MM.1S (cell line): ENCODE data around the gene SLX9.

ENCODE experiments used
- DNase-seq: peaks from one replicate; pipeline ENCODE4 v3.0.0-alpha.2; 2015
- H2AFZ ChIP-seq: fragments of 300-600 bp; sonication (generic); 2 replicates; pipeline ENCODE4 v1.6.0; 2016; ENCODE audit warnings: antibody characterized with exemption, low read length
- H3F3A ChIP-seq: fragments of 300-600 bp; sonication (generic); 2 replicates; pipeline ENCODE4 v1.6.1; 2016; ENCODE audit warnings: mild to moderate bottlenecking, antibody characterized with exemption, low read length, moderate library complexity, mixed read lengths; ENCODE audit not compliant: insufficient read depth
- H3K27ac ChIP-seq: fragments of 300-600 bp; sonication (generic); 2 replicates; pipeline ENCODE4 v1.5.1; 2016; ENCODE audit warnings: mild to moderate bottlenecking, low read length
- H3K27me3 ChIP-seq: fragments of 300-600 bp; sonication (generic); replicated peaks from 2 replicates; pipeline ENCODE4 v1.6.0; 2016; ENCODE audit warnings: low read length; ENCODE audit not compliant: insufficient read depth
- H3K36me3 ChIP-seq: fragments of 300-600 bp; sonication (generic); replicated peaks from 2 replicates; pipeline ENCODE4 v1.6.1; 2016; ENCODE audit warnings: mild to moderate bottlenecking, low read length, mixed read lengths; ENCODE audit not compliant: insufficient read depth
- H3K4me1 ChIP-seq: fragments of 300-600 bp; sonication (generic); 2 replicates; pipeline ENCODE4 v1.6.1; 2016; ENCODE audit warnings: low read length, mixed read lengths
- H3K4me2 ChIP-seq: fragments of 300-600 bp; sonication (generic); 2 replicates; pipeline ENCODE4 v1.6.0; 2016; ENCODE audit warnings: low read depth, low read length
- H3K4me3 ChIP-seq: fragments of 300-600 bp; sonication (generic); 2 replicates; pipeline ENCODE4 v1.5.1; 2016; ENCODE audit warnings: low read length, mixed read lengths
- H3K79me2 ChIP-seq: fragments of 300-600 bp; sonication (generic); 2 replicates; pipeline ENCODE4 v1.6.1; 2016; ENCODE audit warnings: mixed run types, low read length, mixed read lengths
- H3K9ac ChIP-seq: fragments of 300-600 bp; sonication (generic); 2 replicates; pipeline ENCODE4 v1.6.1; 2016; ENCODE audit warnings: low read length, mixed read lengths
- H3K9me2 ChIP-seq: fragments of 300-600 bp; sonication (generic); replicated peaks from 2 replicates; pipeline ENCODE4 v1.6.1; 2016; ENCODE audit warnings: mild to moderate bottlenecking, low read length, mixed read lengths; ENCODE audit not compliant: insufficient read depth
- H3K9me3 ChIP-seq: fragments of 300-600 bp; sonication (generic); replicated peaks from 2 replicates; pipeline ENCODE4 v1.6.1; 2016; ENCODE audit warnings: mild to moderate bottlenecking, low read length, mixed read lengths; ENCODE audit not compliant: insufficient read depth
- H4K20me1 ChIP-seq: fragments of 300-600 bp; sonication (generic); 2 replicates; pipeline ENCODE4 v1.6.1; 2016; ENCODE audit warnings: mild to moderate bottlenecking, low read length, moderate library complexity, mixed read lengths; ENCODE audit not compliant: insufficient read depth
- CTCF ChIP-seq: fragments of 300-600 bp; sonication (generic); IDR thresholded peaks from 2 replicates; pipeline ENCODE4 v1.5.1; 2016; ENCODE audit warnings: antibody characterized with exemption, low read length, mixed read lengths
- EZH2 ChIP-seq: fragments of 300-600 bp; sonication (generic); optimal IDR thresholded peaks from 2 replicates; pipeline ENCODE3; 2017; ENCODE audit warnings: low read depth, mild to moderate bottlenecking, antibody characterized with exemption, low read length, mixed read lengths
- EZH2phosphoT487 ChIP-seq: fragments of 300-600 bp; sonication (generic); IDR thresholded peaks from 2 replicates; pipeline ENCODE4 v1.6.1; 2018; ENCODE audit warnings: antibody characterized with exemption, low read length

The SLX9 gene

GRCh38 chr21:45012662-45013259 is 72.9 kb downstream of the SLX9 start:
- Histone ChIP-seq H3K4me1 (no peaks in the 10 kb centered on the region), H3K9me2 (no peaks in the 10 kb centered on the region), H3K27ac (no peak overlapping the region), H4K20me1 (peaks cover 5% of the 10 kb centered on the region; the same call in 1 of the 2 replicates), H2AFZ (no peak overlapping the region), H3K9me3 (no peaks in the 10 kb centered on the region), H3F3A (no peaks in the 10 kb centered on the region), H3K4me3 (no peak overlapping the region), H3K36me3 (no peaks in the 10 kb centered on the region), H3K4me2 (no peak overlapping the region), H3K9ac (no peak overlapping the region), H3K79me2 (no peaks in the 10 kb centered on the region), H3K27me3 (peaks cover 98% of the 10 kb centered on the region)
- DNase-seq = no peak
- TF ChIP-seq EZH2 (no peak), CTCF (no peak), EZH2phosphoT487 (no peak)

- no peak overlapping the region for H3K27ac ChIP-seq
- no peak overlapping the region for H3K4me2 ChIP-seq
- DNase-seq = no peak
- no peak overlapping the region for H2AFZ ChIP-seq
- no peak for TF ChIP-seq EZH2
- TF ChIP-seq EZH2phosphoT487 = no peak
- no peak for TF ChIP-seq CTCF
- H3K9me3 ChIP-seq = no peaks in the 10 kb centered on the region
- no peak overlapping the region for H3K9ac ChIP-seq
- no peaks in the 10 kb centered on the region for H3K4me1 ChIP-seq
- H3K4me3 ChIP-seq = no peak overlapping the region
- H3F3A ChIP-seq = no peaks in the 10 kb centered on the region
- no peaks in the 10 kb centered on the region for H3K79me2 ChIP-seq
- no peaks in the 10 kb centered on the region for H3K36me3 ChIP-seq
- H4K20me1 ChIP-seq = peaks cover 5% of the 10 kb centered on the region; the same call in 1 of the 2 replicates
- H3K27me3 ChIP-seq = peaks cover 99% of the 10 kb centered on the region
- H3K9me2 ChIP-seq = no peaks in the 10 kb centered on the region
These were observed 73.5 kb downstream of the SLX9 start for GRCh38 chr21:45013260-45013841.

- Histone ChIP-seq H3K9ac (no peak overlapping the region), H3K36me3 (no peaks in the 10 kb centered on the region), H3K27me3 (peaks cover 92% of the 10 kb centered on the region), H3K27ac (no peak overlapping the region), H3K9me3 (no peaks in the 10 kb centered on the region), H2AFZ (peak overlapping the region; percentile 28; the same call in 1 of the 2 replicates), H3K4me3 (peak overlapping the region; percentile 14; the same call in 1 of the 2 replicates), H3K9me2 (no peaks in the 10 kb centered on the region), H4K20me1 (peaks cover 5% of the 10 kb centered on the region; the same call in 1 of the 2 replicates), H3K4me1 (no peaks in the 10 kb centered on the region), H3F3A (no peaks in the 10 kb centered on the region), H3K4me2 (peak overlapping the region; percentile 44; the same call in 1 of the 2 replicates), H3K79me2 (no peaks in the 10 kb centered on the region)
- no peak for DNase-seq
- TF ChIP-seq EZH2 (no peak), EZH2phosphoT487 (no peak), CTCF (no peak)
These were observed 75.1 kb downstream of the SLX9 start for GRCh38 chr21:45014747-45015468.
